Measurements from ENCODE around the gene SH3BP4. TPM values are rescaled to one million over a fixed set of nuclear protein-coding genes. Genes with fewer than 3 reads are reported as not detected.

Gene SH3BP4
- total RNA-seq, 4 donors from 2014 or later, result 7.5 to 24.9 (median 19.5) TPM

DNA sequence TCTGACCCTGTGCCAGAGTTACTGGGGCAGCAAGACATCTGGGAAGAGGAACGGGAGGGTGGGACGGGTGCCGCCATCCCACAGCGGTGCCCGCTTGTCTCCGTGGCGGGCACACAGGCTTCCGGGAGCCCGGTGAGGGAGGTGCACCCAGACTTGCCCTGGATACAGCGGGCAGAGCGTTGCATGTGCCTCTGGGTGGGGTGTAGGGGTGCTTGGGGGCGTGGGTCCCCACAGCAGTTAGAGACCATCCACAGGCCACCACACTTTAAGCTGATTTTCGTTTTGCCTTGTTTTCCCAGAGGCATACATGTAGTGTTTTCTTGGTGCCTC lies 45.1 kb downstream of the SH3BP4 start:
- no peaks in the 10 kb centered on the region for H3K27me3 ChIP-seq
- intact Hi-C loops (cut with DNase I; ENCODE audit: low total_unique reads), result no loop called here
- in situ Hi-C loops (cut with MboI; ENCODE audit: low pct_ligation_motif_present in 1 of 4, low pct_unique_long_range_greater_than_20kb in 1 of 4, low sequenced_read_pairs in 3 of 4), result no loop called here
- no peak overlapping the region for H3K4me3 ChIP-seq
- H3K36me3 ChIP-seq, result no peaks in the 10 kb centered on the region
- WGBS, 2 donors (ENCODE audit: low coverage in 1 of 2), result 60 to 95% methylated on average over 1 to 12 of the region's 13 CpGs
- peaks cover 14 to 57% (median 34%) of the 10 kb centered on the region in 4 donors for H3K4me1 ChIP-seq
- no peak for DNase-seq
- no peak for TF ChIP-seq POLR2A (IDR thresholded peaks at IDR 0.05)
- TF ChIP-seq, protein P1, sequence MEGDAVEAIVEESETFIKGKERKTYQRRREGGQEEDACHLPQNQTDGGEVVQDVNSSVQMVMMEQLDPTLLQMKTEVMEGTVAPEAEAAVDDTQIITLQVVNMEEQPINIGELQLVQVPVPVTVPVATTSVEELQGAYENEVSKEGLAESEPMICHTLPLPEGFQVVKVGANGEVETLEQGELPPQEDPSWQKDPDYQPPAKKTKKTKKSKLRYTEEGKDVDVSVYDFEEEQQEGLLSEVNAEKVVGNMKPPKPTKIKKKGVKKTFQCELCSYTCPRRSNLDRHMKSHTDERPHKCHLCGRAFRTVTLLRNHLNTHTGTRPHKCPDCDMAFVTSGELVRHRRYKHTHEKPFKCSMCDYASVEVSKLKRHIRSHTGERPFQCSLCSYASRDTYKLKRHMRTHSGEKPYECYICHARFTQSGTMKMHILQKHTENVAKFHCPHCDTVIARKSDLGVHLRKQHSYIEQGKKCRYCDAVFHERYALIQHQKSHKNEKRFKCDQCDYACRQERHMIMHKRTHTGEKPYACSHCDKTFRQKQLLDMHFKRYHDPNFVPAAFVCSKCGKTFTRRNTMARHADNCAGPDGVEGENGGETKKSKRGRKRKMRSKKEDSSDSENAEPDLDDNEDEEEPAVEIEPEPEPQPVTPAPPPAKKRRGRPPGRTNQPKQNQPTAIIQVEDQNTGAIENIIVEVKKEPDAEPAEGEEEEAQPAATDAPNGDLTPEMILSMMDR (IDR thresholded peaks at IDR 0.05), result no peak
- no peak for TF ChIP-seq EP300 (IDR thresholded peaks at IDR 0.05; ENCODE audit: low read depth)
- no peaks in the 10 kb centered on the region for H3K9me3 ChIP-seq
- no peak overlapping the region for H3K27ac ChIP-seq

DNA sequence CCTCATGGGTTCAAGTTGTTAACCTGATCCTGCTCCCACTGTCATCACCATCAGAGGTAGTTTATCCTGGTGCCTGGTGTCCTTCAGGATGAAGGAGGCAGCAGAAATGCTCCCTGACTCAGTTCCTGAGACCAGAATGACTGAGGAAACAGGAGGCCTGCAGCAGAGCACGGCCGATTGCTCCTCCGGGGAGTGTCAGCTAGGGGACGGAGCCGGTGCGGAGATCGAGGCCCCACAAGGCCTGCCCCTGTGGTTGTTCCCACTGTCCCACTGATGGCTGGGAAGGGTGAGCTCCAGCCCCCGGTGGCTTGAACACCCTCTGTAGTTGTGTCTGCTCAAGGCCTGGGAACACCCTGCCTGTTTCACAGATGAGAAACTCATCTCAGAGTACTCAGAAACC lies 45.6 kb downstream of the SH3BP4 start:
- no peaks in the 10 kb centered on the region for H3K27me3 ChIP-seq
- in situ Hi-C loops (cut with MboI; ENCODE audit: low pct_ligation_motif_present in 1 of 4, low pct_unique_long_range_greater_than_20kb in 1 of 4, low sequenced_read_pairs in 3 of 4) (no loop called here), intact Hi-C loops (cut with DNase I; ENCODE audit: low total_unique reads) (no loop called here)
- H3K9me3 ChIP-seq, result no peaks in the 10 kb centered on the region
- H3K36me3 ChIP-seq, result no peaks in the 10 kb centered on the region
- peaks cover 14 to 62% (median 36%) of the 10 kb centered on the region in 4 donors for H3K4me1 ChIP-seq
- TF ChIP-seq, protein P1 (IDR thresholded peaks at IDR 0.05), result no peak
- TF ChIP-seq POLR2A (IDR thresholded peaks at IDR 0.05) (no peak), EP300 (IDR thresholded peaks at IDR 0.05; ENCODE audit: low read depth) (no peak), POLR2AphosphoS5 (IDR thresholded peaks at IDR 0.05) (no peak)
- WGBS, 2 donors (ENCODE audit: low coverage in 1 of 2), result 94% methylated on average over 8 of the region's 8 CpGs; no CpG with 5 or more reads in 1 of the 2 donors
- DNase-seq, result no peak
- H3K4me3 ChIP-seq, result no peak overlapping the region
- no peak overlapping the region for H3K27ac ChIP-seq

DNA sequence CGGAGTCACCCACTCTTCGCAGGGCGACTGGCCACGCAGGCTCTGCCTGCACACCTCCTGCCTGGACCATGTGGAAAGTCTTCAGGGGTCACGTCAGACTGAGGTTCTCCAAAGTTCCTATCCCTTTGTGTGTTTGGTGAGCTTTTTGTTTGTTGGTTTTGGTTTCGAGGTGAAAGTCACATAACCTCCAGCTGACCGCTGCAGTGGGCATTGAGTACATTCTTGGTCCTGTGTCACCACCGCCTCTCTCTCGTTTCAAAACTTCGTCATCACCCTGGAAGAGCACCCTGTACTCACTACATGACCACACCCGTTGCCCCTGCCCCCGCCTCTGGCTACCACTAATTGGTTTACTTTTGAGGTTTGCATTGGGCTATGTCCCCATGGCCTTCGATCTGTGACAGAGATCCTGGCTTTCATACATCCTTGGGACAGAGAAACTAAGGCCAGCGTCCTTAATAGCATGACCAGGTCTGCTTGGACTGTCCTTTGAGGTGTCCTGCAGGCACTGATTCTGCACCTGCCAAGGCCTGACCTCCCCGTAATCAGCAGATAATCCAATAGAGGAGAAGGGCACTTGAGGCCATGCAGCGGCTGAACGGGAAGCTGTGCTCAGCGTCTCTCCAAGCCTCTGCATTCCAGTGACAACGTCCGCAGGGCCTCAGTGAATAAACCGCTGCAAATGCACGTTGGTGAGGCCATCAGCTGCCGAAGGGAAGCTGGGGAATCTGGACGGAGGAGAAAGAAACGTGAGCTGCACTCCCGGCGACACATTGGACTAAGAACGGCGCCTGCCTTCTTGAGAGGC lies 46.8 kb downstream of the SH3BP4 start:
- peaks cover 21 to 67% (median 37%) of the 10 kb centered on the region in 4 donors for H3K4me1 ChIP-seq
- H3K4me3 ChIP-seq, result no peak overlapping the region
- no peaks in the 10 kb centered on the region for H3K9me3 ChIP-seq
- TF ChIP-seq EP300 (IDR thresholded peaks at IDR 0.05; ENCODE audit: low read depth), result no peak
- TF ChIP-seq, protein P1 (IDR thresholded peaks at IDR 0.05), result no peak
- TF ChIP-seq POLR2AphosphoS5 (IDR thresholded peaks at IDR 0.05), result no peak
- no peak for TF ChIP-seq POLR2A (IDR thresholded peaks at IDR 0.05)
- no peak for DNase-seq
- WGBS, 2 donors (ENCODE audit: low coverage in 1 of 2), result 78 to 84% methylated on average over 7 to 29 of the region's 29 CpGs
- intact Hi-C loops (cut with DNase I; ENCODE audit: low total_unique reads) (no loop called here), in situ Hi-C loops (cut with MboI; ENCODE audit: low pct_ligation_motif_present in 1 of 4, low pct_unique_long_range_greater_than_20kb in 1 of 4, low sequenced_read_pairs in 3 of 4) (no loop called here)
- no peaks in the 10 kb centered on the region for H3K27me3 ChIP-seq
- no peaks in the 10 kb centered on the region for H3K36me3 ChIP-seq
- no peak overlapping the region for H3K27ac ChIP-seq

DNA sequence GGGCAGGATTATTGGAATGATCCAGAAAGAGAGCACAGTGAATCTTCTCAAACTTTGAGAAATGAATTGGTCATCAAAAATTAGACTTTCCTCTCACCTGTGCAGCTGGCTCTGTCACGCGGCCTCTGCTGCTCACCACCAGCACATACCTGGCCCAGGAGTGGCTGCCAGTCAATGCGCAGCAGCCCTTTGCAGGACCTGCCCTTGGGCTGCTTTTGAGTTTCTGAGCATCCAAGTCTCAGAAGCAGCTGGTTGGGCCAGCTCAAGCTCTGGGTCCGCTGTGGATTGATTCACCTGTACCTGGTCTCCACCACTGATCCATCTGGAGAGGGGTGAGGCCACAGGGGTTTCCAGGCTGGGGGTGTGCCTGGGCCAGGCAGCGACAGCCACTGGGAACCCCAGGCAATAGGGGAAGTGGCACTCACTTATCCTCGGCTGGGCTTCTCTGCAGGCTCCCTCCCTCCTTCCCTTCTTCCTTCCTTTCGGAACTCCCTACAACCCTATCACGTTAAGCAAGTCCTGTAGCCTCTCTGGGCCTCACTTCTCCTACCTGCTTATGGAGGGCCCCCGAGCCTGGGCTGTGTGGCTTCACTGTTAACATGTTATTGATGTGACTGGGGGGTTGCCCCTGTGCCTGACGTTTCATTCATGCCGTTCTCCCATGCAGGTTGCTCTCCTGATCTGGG lies 48.1 kb downstream of the SH3BP4 start:
- in situ Hi-C loops (cut with MboI; ENCODE audit: low pct_ligation_motif_present in 1 of 4, low pct_unique_long_range_greater_than_20kb in 1 of 4, low sequenced_read_pairs in 3 of 4), result no loop called here
- Histone ChIP-seq H3K36me3 (no peaks in the 10 kb centered on the region), H3K27ac (peak overlapping the region; percentile 77 to 81 (median 78)), H3K27me3 (no peaks in the 10 kb centered on the region), H3K9me3 (no peaks in the 10 kb centered on the region), H3K4me3 (no peak overlapping the region), H3K4me1 (peaks cover 21 to 58% (median 38%) of the 10 kb centered on the region in 4 donors)
- WGBS, 2 donors (ENCODE audit: low coverage in 1 of 2), result 33 to 55% methylated on average over 3 to 11 of the region's 11 CpGs
- TF ChIP-seq, protein P1 (IDR thresholded peaks at IDR 0.05), result no peak
- no peak for TF ChIP-seq EP300 (IDR thresholded peaks at IDR 0.05; ENCODE audit: low read depth)
- intact Hi-C loops (cut with DNase I; ENCODE audit: low total_unique reads), result no loop called here
- DNase-seq, result no peak

Data from transverse colon (tissue), 4 donors.